ENCODE measurements around the gene LGR5. TPM values are rescaled to one million over a fixed set of nuclear protein-coding genes. Genes with fewer than 3 reads are reported as not detected.
A peak's percentile ranks its signal among the peaks of the same experiment; 100 is the strongest.

The LGR5 gene
- total RNA-seq, 1 experiment from 2014 or later: not detected

DNA sequence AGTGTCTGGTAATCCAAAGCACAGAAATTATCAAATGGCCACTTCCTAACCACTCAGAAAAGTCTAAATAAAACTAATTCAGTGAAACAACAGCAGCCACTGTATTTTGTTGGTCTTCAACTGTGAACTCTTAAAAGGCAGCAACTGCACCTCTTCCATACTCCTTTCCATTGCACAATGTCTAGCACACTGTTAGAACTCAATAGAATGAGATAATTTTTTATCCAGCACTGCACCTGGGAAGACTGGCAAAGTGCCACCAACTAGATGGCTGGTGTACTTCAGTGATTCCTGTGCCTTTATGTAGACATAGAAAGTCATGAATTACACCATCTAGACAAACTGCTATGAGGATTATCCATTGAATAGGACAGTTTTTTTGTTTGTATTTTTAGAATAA, 26.2 kb downstream of the LGR5 start (continued):
- TF ChIP-seq, protein P1, sequence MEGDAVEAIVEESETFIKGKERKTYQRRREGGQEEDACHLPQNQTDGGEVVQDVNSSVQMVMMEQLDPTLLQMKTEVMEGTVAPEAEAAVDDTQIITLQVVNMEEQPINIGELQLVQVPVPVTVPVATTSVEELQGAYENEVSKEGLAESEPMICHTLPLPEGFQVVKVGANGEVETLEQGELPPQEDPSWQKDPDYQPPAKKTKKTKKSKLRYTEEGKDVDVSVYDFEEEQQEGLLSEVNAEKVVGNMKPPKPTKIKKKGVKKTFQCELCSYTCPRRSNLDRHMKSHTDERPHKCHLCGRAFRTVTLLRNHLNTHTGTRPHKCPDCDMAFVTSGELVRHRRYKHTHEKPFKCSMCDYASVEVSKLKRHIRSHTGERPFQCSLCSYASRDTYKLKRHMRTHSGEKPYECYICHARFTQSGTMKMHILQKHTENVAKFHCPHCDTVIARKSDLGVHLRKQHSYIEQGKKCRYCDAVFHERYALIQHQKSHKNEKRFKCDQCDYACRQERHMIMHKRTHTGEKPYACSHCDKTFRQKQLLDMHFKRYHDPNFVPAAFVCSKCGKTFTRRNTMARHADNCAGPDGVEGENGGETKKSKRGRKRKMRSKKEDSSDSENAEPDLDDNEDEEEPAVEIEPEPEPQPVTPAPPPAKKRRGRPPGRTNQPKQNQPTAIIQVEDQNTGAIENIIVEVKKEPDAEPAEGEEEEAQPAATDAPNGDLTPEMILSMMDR (IDR thresholded peaks at IDR 0.05 in 2 of 3, conservative IDR thresholded peaks at IDR 0.05 in 1 of 3; ENCODE audit: borderline replicate concordance in 1 of 3, insufficient read depth in 1 of 3, low read depth in 2 of 3, low read length in 2 of 3): no peak
- TF ChIP-seq SRF (IDR thresholded peaks at IDR 0.05; ENCODE audit: low read depth) (no peak), ZFX (IDR thresholded peaks at IDR 0.05) (no peak), EZH2phosphoT487 (IDR thresholded peaks at IDR 0.05; ENCODE audit: borderline replicate concordance) (no peak)

DNA sequence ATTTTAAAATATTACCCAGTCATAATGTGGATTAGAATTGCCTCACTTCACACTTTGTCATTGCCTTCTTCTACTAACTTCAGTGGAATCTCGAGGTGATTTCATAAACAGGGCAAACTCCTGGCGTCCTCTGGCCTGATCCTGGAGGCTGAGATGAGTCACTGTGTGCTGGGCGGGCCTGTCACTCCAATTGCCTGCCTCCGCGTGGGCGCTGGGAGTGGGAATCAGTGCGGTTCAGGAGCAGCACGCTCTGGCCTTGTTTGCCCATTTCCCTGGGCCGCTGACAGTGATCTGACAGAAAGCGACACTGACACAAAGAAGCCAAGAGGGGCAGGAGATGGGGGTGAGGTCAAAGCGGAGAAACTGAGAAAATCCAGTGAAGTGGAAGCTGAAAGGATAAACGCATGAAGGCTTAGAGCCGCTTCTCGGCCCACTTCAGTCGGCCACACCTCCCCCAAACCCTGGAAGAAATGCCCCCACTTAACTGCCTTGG, 29.7 kb downstream of the LGR5 start:
- ChIA-PET CTCF (no interaction called here), RAD21 (ENCODE audit: low non-redundant PET in 1 of 2, low total read pairs in 2 of 2, uncharacterized antibody in 2 of 2, unreplicated experiment in 2 of 2) (no interaction called here), POLR2A (no interaction called here)
- peak; percentile 99 for ATAC-seq
- no TSS peak for BruUV-seq (replicated peaks)
- intact Hi-C loops (cut with micrococcal nuclease): no loop called here
- no peaks in the 10 kb centered on the region for H3K9me3 ChIP-seq (ENCODE audit: control insufficient read depth in 1 of 2, insufficient read depth in 1 of 2, low read depth in 1 of 2, low read length in 2 of 2)
- no peaks in the 10 kb centered on the region for H4K20me1 ChIP-seq (ENCODE audit: insufficient read depth)
- H3K27me3 ChIP-seq (ENCODE audit: insufficient read depth, low read length): no peaks in the 10 kb centered on the region
- peak overlapping the region in 1 of 2 experiments; percentile 13; a peak in 2 of 4 replicates for H3K4me3 ChIP-seq (replicated peaks in 1 of 2; ENCODE audit: low read depth in 1 of 2, low read length in 2 of 2)
- H3K4me2 ChIP-seq (ENCODE audit: low read length): peak overlapping the region; percentile 61
- no peak overlapping the region for H3K27ac ChIP-seq (ENCODE audit: low read depth, low read length)
- H3K9ac ChIP-seq (ENCODE audit: low read length): peak overlapping the region; percentile 2; the same call in 1 of the 2 replicates
- no peaks in the 10 kb centered on the region for H3K79me2 ChIP-seq (ENCODE audit: insufficient read depth, low read length)
- peak overlapping the region; percentile 94 for H2AFZ ChIP-seq (ENCODE audit: low read depth, low read length, poor library complexity, severe bottlenecking)
- peaks cover 7 to 18% of the 10 kb centered on the region in 2 experiments for H3K4me1 ChIP-seq (ENCODE audit: control insufficient read depth in 1 of 2, insufficient read depth in 2 of 2, low read length in 2 of 2)
- no peaks in the 10 kb centered on the region for H3K9me2 ChIP-seq (ENCODE audit: insufficient read depth)
- DNase-seq (ENCODE audit: low read depth, low spot score): peak; percentile 44
- no peaks in the 10 kb centered on the region for H3K36me3 ChIP-seq (ENCODE audit: control insufficient read depth in 1 of 2, insufficient read depth in 2 of 2, low read length in 2 of 2)
- no peak for TF ChIP-seq YY1 (IDR thresholded peaks at IDR 0.05; ENCODE audit: extremely low read depth, insufficient replicate concordance, low read depth, low read length)
- no peak for TF ChIP-seq SIN3A (IDR thresholded peaks at IDR 0.05; ENCODE audit: low read depth)
- TF ChIP-seq JUND (IDR thresholded peaks at IDR 0.05): peak; percentile 70
- TF ChIP-seq EGR1 (IDR thresholded peaks at IDR 0.05; ENCODE audit: low read depth): peak; percentile 94
- TF ChIP-seq RAD21 (IDR thresholded peaks at IDR 0.05; ENCODE audit: low read depth): no peak
- TF ChIP-seq FOSL1 (IDR thresholded peaks at IDR 0.05; ENCODE audit: low read depth): peak; percentile 68
- no peak for TF ChIP-seq EZH2phosphoT487 (IDR thresholded peaks at IDR 0.05; ENCODE audit: borderline replicate concordance)
- no peak for TF ChIP-seq ZNF274 (IDR thresholded peaks at IDR 0.05; ENCODE audit: low read depth, low read length)
- TF ChIP-seq CBX3 (IDR thresholded peaks at IDR 0.05; ENCODE audit: low read depth): peak; percentile 73
- 0 out of 2 replicates have a peak, but pooled peaks have one; percentile 30 for TF ChIP-seq CEBPB (IDR thresholded peaks at IDR 0.05; ENCODE audit: low read depth)
- TF ChIP-seq, protein P1 (IDR thresholded peaks at IDR 0.05 in 2 of 3, conservative IDR thresholded peaks at IDR 0.05 in 1 of 3; ENCODE audit: borderline replicate concordance in 1 of 3, insufficient read depth in 1 of 3, low read depth in 2 of 3, low read length in 2 of 3): no peak
- no peak for TF ChIP-seq POLR2A (IDR thresholded peaks at IDR 0.05; ENCODE audit: borderline replicate concordance, extremely low read depth, insufficient read depth, insufficient read length)
- TF ChIP-seq SRF (IDR thresholded peaks at IDR 0.05; ENCODE audit: low read depth): no peak
- TF ChIP-seq, protein P2, sequence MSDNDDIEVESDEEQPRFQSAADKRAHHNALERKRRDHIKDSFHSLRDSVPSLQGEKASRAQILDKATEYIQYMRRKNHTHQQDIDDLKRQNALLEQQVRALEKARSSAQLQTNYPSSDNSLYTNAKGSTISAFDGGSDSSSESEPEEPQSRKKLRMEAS (IDR thresholded peaks at IDR 0.05): peak; percentile 75
- no peak for TF ChIP-seq ZFX (IDR thresholded peaks at IDR 0.05)
- TF ChIP-seq, protein P3, sequence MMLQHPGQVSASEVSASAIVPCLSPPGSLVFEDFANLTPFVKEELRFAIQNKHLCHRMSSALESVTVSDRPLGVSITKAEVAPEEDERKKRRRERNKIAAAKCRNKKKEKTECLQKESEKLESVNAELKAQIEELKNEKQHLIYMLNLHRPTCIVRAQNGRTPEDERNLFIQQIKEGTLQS (IDR thresholded peaks at IDR 0.05): no peak
- TF ChIP-seq, protein P4, sequence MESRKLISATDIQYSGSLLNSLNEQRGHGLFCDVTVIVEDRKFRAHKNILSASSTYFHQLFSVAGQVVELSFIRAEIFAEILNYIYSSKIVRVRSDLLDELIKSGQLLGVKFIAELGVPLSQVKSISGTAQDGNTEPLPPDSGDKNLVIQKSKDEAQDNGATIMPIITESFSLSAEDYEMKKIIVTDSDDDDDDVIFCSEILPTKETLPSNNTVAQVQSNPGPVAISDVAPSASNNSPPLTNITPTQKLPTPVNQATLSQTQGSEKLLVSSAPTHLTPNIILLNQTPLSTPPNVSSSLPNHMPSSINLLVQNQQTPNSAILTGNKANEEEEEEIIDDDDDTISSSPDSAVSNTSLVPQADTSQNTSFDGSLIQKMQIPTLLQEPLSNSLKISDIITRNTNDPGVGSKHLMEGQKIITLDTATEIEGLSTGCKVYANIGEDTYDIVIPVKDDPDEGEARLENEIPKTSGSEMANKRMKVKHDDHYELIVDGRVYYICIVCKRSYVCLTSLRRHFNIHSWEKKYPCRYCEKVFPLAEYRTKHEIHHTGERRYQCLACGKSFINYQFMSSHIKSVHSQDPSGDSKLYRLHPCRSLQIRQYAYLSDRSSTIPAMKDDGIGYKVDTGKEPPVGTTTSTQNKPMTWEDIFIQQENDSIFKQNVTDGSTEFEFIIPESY (IDR thresholded peaks at IDR 0.05; ENCODE audit: extremely low read depth, insufficient replicate concordance, low read length): no peak
- TF ChIP-seq SP1 (IDR thresholded peaks at IDR 0.05; ENCODE audit: low read depth): peak; percentile 59
